Measurements from ENCODE around the gene BLID. TPM values are rescaled to one million over a fixed set of nuclear protein-coding genes. Genes with fewer than 3 reads are reported as not detected.

Gene BLID
- total and polyA plus RNA-seq, 10 of the 15 experiments (the other 5 are each of a cell fraction or from before 2014, with no cell fraction given): not detected

DNA sequence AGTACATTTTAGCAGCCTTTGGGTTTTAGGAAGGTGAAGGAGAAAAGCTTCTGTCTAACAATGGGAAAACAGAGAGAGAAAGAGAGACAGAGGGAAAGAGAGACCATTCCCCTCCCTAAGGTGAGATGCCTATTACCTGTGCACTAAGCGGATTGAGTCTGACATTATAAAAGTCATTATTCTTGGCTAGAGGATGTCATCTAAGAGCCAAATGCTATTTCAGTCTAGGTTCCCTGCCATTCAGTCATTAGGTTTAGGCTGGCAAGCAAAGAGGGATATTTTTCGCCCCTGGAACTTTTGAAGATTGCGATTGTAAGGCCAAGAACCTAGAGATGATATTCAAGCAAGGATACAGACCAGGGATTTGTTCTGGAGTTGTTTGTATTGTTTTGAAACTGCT is 7.2 kb downstream of the BLID start:
- ATAC-seq (no peak), DNase-seq (ENCODE audit: low read depth, low spot score) (no peak), FAIRE-seq (no peak)
- Histone ChIP-seq H3K36me3 (ENCODE audit: control insufficient read depth in 2 of 2, insufficient read depth in 2 of 2, low read length in 1 of 2) (no peaks in the 10 kb centered on the region), H3K27me3 (replicated peaks in 1 of 2; ENCODE audit: control insufficient read depth in 2 of 2, insufficient read depth in 2 of 2, low read length in 1 of 2) (no peaks in the 10 kb centered on the region), H3K4me2 (ENCODE audit: control insufficient read depth, insufficient read depth) (no peak overlapping the region), H4K20me1 (ENCODE audit: control insufficient read depth, insufficient read depth) (no peaks in the 10 kb centered on the region), H3K4me3 (no peak overlapping the region), H3K27ac (ENCODE audit: control insufficient read depth, insufficient read depth) (no peak overlapping the region), H3K9me3 (replicated peaks; ENCODE audit: control insufficient read depth, insufficient read depth, low read length) (no peaks in the 10 kb centered on the region), H3K9ac (ENCODE audit: control insufficient read depth, insufficient read depth, low read length) (no peak overlapping the region), H2AFZ (ENCODE audit: control insufficient read depth, low read depth, low read length) (no peak overlapping the region), H3K4me1 (ENCODE audit: control insufficient read depth, insufficient read depth, low read length) (no peaks in the 10 kb centered on the region), H3K79me2 (ENCODE audit: control insufficient read depth, insufficient read depth, low read length) (no peaks in the 10 kb centered on the region)
- intact Hi-C loops (cut with micrococcal nuclease; ENCODE audit: unreplicated experiment) (loop anchor here (5.0 kb wide), 1 partner anchor 398 kb away; no protein-coding TSS in a partner anchor), in situ Hi-C loops (cut with MboI) (no loop called here)
- 73% methylated on average over 3 of the region's 3 CpGs for WGBS (ENCODE audit: insufficient coverage, insufficient replicate concordance, low lambda C conversion rate, missing lambda C conversion rate)
- TF ChIP-seq, protein P1, sequence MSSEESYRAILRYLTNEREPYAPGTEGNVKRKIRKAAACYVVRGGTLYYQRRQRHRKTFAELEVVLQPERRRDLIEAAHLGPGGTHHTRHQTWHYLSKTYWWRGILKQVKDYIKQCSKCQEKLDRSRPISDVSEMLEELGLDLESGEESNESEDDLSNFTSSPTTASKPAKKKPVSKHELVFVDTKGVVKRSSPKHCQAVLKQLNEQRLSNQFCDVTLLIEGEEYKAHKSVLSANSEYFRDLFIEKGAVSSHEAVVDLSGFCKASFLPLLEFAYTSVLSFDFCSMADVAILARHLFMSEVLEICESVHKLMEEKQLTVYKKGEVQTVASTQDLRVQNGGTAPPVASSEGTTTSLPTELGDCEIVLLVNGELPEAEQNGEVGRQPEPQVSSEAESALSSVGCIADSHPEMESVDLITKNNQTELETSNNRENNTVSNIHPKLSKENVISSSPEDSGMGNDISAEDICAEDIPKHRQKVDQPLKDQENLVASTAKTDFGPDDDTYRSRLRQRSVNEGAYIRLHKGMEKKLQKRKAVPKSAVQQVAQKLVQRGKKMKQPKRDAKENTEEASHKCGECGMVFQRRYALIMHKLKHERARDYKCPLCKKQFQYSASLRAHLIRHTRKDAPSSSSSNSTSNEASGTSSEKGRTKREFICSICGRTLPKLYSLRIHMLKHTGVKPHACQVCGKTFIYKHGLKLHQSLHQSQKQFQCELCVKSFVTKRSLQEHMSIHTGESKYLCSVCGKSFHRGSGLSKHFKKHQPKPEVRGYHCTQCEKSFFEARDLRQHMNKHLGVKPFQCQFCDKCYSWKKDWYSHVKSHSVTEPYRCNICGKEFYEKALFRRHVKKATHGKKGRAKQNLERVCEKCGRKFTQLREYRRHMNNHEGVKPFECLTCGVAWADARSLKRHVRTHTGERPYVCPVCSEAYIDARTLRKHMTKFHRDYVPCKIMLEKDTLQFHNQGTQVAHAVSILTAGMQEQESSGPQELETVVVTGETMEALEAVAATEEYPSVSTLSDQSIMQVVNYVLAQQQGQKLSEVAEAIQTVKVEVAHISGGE (CRISPR knock-in tag; IDR thresholded peaks at IDR 0.05): no peak
- TF ChIP-seq TCF7 (IDR thresholded peaks at IDR 0.05; ENCODE audit: borderline replicate concordance) (no peak), NR2C1 (IDR thresholded peaks at IDR 0.05) (no peak), GABPA (IDR thresholded peaks at IDR 0.05; ENCODE audit: low read depth) (no peak), CBFB (IDR thresholded peaks at IDR 0.05; ENCODE audit: low read depth) (no peak), ZZZ3 (IDR thresholded peaks at IDR 0.05; ENCODE audit: control insufficient read depth, insufficient read length, low read depth) (no peak), FOXM1 (IDR thresholded peaks at IDR 0.05; ENCODE audit: low read depth, low read length) (no peak), RELA (IDR thresholded peaks at IDR 0.05; ENCODE audit: borderline replicate concordance, partially characterized antibody) (no peak), TCF12 (IDR thresholded peaks at IDR 0.05; ENCODE audit: low read depth, low read length) (no peak), GATAD2B (conservative IDR thresholded peaks at IDR 0.05; ENCODE audit: low read depth) (no peak), ZNF384 (IDR thresholded peaks at IDR 0.05; ENCODE audit: borderline replicate concordance, low read depth, low read length) (no peak), SMAD1 (IDR thresholded peaks at IDR 0.05; ENCODE audit: low read depth, partially characterized antibody) (no peak), SIN3A (IDR thresholded peaks at IDR 0.05; ENCODE audit: low read depth, low read length) (no peak), ZNF622 (IDR thresholded peaks at IDR 0.05) (no peak), HDAC6 (IDR thresholded peaks at IDR 0.05; ENCODE audit: unreplicated experiment) (no peak), BRCA1 (IDR thresholded peaks at IDR 0.05; ENCODE audit: low read depth, low read length) (no peak)
- TF ChIP-seq, protein P2, sequence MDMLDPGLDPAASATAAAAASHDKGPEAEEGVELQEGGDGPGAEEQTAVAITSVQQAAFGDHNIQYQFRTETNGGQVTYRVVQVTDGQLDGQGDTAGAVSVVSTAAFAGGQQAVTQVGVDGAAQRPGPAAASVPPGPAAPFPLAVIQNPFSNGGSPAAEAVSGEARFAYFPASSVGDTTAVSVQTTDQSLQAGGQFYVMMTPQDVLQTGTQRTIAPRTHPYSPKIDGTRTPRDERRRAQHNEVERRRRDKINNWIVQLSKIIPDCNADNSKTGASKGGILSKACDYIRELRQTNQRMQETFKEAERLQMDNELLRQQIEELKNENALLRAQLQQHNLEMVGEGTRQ (IDR thresholded peaks at IDR 0.05; ENCODE audit: borderline replicate concordance, low read depth, low read length): no peak
- TF ChIP-seq, protein P3, sequence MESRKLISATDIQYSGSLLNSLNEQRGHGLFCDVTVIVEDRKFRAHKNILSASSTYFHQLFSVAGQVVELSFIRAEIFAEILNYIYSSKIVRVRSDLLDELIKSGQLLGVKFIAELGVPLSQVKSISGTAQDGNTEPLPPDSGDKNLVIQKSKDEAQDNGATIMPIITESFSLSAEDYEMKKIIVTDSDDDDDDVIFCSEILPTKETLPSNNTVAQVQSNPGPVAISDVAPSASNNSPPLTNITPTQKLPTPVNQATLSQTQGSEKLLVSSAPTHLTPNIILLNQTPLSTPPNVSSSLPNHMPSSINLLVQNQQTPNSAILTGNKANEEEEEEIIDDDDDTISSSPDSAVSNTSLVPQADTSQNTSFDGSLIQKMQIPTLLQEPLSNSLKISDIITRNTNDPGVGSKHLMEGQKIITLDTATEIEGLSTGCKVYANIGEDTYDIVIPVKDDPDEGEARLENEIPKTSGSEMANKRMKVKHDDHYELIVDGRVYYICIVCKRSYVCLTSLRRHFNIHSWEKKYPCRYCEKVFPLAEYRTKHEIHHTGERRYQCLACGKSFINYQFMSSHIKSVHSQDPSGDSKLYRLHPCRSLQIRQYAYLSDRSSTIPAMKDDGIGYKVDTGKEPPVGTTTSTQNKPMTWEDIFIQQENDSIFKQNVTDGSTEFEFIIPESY (IDR thresholded peaks at IDR 0.05): no peak
- SMC1A ChIA-PET (ENCODE audit: uncharacterized antibody, unreplicated experiment): interaction anchor here (0.6 to 1.2 kb wide), 3 partner anchors 10 to 396 kb away, joined by 3 to 4 read pairs (median 3); no protein-coding TSS in a partner anchor
- BruUV-seq (replicated peaks): no TSS peak
- CTCF ChIA-PET: interaction anchor here (0.7 to 1.5 kb wide), 10 partner anchors 13 to 396 kb away, joined by 3 to 6 read pairs (median 3); no protein-coding TSS in a partner anchor
- POLR2A ChIA-PET: no interaction called here
- RAD21 ChIA-PET (ENCODE audit: unreplicated experiment): no interaction called here
